ENCODE data around the gene LRCH1.

The LRCH1 gene

DNA sequence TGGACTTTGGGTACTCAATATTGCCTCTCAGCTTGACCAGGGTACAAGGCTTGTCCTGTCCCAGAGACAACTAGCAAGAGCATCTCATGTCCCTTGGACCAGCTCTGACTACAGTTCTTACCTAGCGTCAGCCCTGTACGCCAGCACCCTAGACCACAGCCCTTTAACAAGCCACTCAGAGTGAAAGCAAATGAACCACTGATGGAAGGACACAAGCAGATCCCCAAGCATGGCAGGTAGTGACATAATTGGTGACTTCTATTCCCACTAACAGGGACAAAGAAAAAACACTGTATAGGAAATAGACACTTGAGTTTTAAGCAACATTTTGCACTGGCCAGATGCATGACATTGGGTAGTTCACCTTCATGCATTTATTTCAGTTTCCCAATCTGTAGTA lies 8.8 kb upstream of the LRCH1 start:
- FAIRE-seq (no peak), DNase-seq (ENCODE audit: insufficient read length, low spot score) (no peak)
- TF ChIP-seq, protein P1, sequence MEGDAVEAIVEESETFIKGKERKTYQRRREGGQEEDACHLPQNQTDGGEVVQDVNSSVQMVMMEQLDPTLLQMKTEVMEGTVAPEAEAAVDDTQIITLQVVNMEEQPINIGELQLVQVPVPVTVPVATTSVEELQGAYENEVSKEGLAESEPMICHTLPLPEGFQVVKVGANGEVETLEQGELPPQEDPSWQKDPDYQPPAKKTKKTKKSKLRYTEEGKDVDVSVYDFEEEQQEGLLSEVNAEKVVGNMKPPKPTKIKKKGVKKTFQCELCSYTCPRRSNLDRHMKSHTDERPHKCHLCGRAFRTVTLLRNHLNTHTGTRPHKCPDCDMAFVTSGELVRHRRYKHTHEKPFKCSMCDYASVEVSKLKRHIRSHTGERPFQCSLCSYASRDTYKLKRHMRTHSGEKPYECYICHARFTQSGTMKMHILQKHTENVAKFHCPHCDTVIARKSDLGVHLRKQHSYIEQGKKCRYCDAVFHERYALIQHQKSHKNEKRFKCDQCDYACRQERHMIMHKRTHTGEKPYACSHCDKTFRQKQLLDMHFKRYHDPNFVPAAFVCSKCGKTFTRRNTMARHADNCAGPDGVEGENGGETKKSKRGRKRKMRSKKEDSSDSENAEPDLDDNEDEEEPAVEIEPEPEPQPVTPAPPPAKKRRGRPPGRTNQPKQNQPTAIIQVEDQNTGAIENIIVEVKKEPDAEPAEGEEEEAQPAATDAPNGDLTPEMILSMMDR (IDR thresholded peaks at IDR 0.05; ENCODE audit: insufficient read depth, missing control alignments), result no peak

DNA sequence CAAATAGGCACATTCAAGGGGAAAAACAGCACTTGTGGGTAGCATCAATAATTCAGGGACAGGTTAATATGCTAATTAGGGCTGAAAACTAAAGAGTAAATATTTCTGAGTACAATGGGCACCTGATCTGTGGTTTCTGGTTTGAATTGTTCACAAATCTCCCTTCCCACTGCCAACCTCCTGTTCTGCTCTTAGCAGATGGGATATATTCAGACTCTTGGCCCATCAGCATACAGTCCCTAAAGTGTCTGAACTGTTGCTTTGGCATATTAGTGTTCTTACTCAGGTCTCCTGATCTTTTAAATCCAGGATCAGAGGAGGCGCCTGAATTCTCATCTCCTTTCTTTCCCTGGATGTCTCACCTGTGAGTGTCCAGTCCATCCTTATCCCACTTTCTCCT lies 8.2 kb upstream of the LRCH1 start:
- TF ChIP-seq, protein P1 (IDR thresholded peaks at IDR 0.05; ENCODE audit: insufficient read depth, missing control alignments), result no peak
- DNase-seq (ENCODE audit: insufficient read length, low spot score), result no peak

DNA sequence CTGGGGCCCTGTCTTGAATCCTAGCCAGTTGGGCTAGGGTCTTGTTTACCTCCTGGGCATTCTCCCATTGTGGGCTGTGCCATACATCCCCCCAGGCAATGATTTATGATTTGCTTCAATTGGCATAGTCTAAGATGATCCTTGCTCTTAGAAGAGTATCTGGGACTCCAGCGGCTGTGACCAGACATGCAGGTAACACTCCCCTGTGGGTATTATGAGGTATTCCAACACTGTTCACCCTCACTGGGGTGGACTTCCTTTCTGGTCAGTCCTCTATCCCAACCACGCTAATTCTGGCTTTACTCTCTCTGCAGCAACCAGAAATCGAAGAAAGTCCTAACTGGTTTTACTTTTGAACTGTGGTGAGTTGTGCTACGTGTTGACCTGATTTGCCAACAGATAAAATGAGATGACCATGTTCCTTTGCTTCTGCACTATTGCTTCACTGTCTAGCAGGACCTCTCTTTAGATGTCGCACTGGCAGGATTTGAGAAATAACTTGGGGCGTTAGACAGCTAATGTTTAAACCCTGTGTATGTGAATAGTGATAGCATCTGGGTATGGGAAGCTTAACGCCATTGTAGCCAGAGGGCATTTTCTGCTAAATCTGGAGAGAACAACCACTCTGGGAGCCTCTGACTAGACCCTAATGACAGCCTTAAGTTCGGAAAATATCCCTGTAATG lies 6.7 kb upstream of the LRCH1 start:
- TF ChIP-seq, protein P1 (IDR thresholded peaks at IDR 0.05; ENCODE audit: insufficient read depth, missing control alignments), result no peak
- DNase-seq (ENCODE audit: insufficient read length, low spot score) (no peak), FAIRE-seq (no peak)

More for the DNA sequence above, 8.2 kb upstream of the LRCH1 start:
- no peak for FAIRE-seq

DNA sequence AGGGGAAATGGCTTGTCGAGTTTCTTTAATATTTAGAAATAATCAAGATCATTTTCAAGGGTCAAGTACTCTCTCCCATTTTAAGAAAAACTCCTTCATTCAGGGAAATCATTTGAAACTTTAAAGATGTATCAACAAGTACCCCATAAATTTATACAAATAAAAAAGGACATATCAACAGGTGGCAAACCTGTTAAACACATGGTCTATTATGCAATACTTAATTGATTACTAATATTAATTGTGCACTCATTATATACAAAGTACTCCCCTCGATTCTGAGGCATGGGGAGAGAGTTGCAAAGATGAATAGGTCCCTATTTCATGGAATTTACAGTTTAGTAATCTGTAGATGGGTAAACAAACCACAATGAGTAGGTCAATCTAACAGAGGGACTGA lies 2.1 kb upstream of the LRCH1 start:
- DNase-seq (ENCODE audit: insufficient read length, low spot score) (no peak), FAIRE-seq (no peak)
- TF ChIP-seq, protein P1 (IDR thresholded peaks at IDR 0.05; ENCODE audit: insufficient read depth, missing control alignments), result no peak

DNA sequence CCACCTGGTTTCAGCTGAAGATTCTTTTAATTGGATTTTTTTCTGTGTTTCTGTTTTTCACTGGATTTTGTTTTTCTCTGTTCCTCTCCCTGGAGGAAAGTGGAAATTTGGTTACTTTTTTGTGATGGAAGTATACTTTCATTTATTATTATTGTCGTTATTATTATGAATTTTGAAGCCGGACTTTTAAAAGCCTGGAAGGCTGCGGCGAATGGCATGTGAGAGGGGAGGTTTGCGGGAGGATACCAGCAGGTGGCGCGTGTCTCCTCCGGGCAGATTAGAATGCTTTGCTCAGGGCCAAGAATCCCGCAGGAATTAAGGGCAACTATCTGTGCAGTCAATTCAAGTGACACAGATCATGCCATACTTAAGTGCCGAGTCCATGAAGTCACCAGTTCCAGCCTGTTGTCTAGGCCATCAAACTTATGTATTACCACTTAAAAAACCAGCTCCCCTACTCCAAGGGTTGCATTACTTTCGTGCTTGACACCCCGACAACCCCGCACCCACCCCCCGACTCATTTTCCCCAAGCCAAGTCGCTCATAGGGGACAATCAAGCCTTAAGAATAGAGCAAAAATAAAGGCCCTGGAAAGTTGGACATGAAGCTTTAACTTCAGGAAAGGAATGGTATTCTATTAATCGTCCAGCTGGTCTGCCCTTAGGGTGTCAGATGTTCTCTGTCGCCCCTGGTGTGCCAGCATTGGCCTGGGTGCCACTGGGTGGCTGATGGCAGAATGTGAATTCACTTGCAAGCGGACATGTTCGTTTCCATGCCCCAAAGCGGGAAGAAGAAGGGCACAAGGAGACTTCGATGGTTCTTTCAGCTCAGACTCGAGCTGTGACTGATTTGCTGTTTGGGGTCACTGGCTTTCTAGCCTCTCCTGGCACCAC lies 1.3 kb upstream of the LRCH1 start:
- TF ChIP-seq, protein P1 (IDR thresholded peaks at IDR 0.05; ENCODE audit: insufficient read depth, missing control alignments), result peak; percentile 87
- peak; percentile 6 for FAIRE-seq

DNA sequence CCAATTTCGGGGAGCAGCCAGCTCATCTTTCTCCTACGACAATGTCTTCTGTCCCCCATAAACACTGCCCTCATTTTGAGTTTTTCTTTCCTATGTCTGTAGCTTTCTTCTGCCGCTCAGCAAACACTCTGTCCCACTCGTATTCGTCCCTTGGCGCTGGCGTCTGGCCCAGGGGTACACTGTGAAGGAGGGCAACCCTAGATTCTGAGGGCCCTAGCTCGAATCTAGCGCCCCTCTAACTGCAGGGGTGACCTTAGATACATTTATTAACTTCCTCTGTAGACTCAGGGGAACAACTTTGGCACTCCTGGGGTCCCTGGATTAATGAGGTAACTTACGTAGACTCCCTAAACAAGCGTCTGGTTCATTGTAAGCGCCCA lies 677 bp upstream of the LRCH1 start:
- TF ChIP-seq, protein P1 (IDR thresholded peaks at IDR 0.05; ENCODE audit: insufficient read depth, missing control alignments), result no peak
- no peak for FAIRE-seq
- no peak for DNase-seq (ENCODE audit: insufficient read length, low spot score)

More for the DNA sequence above, 1.3 kb upstream of the LRCH1 start:
- no peak for DNase-seq (ENCODE audit: insufficient read length, low spot score)

DNA sequence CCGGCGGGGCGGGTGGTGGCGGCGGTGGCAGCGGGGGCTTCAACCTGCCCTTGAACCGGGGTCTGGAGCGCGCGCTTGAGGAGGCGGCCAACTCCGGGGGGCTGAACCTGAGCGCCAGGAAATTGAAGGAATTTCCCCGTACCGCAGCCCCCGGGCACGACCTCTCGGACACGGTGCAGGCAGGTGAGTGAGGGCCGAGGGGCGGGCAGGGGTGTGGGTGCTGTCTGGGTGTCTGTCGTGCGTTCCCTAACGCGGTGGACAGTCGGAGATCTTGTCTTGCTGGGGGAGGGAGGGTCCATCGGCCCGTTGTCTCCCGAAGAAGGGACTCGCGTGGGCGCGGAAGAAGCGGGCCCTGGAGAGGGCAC lies 533 bp downstream of the LRCH1 start:
- TF ChIP-seq, protein P1 (IDR thresholded peaks at IDR 0.05; ENCODE audit: insufficient read depth, missing control alignments), result no peak
- FAIRE-seq, result no peak
- no peak for DNase-seq (ENCODE audit: insufficient read length, low spot score)
